Mesothelial cell of epicardium (in vitro differentiated cells): Measurements from ENCODE around the gene EXOG. TPM values are rescaled to one million over a fixed set of nuclear protein-coding genes. Genes with fewer than 3 reads are reported as not detected.

Experiments used
- DNase-seq, 2 experiments: peaks; one replicate each; pipeline ENCODE4 v3.0.0; 2021; ENCODE audit warnings: low spot score in 2 of 2; ENCODE audit not compliant: unreplicated experiment in 2 of 2
- H3K27ac Mint-ChIP-seq: 2 replicates; pipeline ENCODE4 v1.8.0; 2021; ENCODE audit warnings: mixed read lengths
- H3K27me3 Mint-ChIP-seq: 2 replicates; pipeline ENCODE4 v1.8.0; 2021; ENCODE audit warnings: low read depth, mixed read lengths
- H3K36me3 Mint-ChIP-seq: 2 replicates; pipeline ENCODE4 v1.8.0; 2021; ENCODE audit warnings: mixed read lengths
- H3K4me1 Mint-ChIP-seq: 2 replicates; pipeline ENCODE4 v1.8.0; 2021; ENCODE audit warnings: mixed read lengths
- H3K4me3 Mint-ChIP-seq: 2 replicates; pipeline ENCODE4 v1.8.0; 2021; ENCODE audit warnings: mild to moderate bottlenecking, moderate library complexity, mixed read lengths
- H3K9me3 Mint-ChIP-seq: 2 replicates; pipeline ENCODE4 v1.8.0; 2021; ENCODE audit warnings: mixed read lengths
- CTCF ChIP-seq: fragments of 200-600 bp; sonication (generic); IDR thresholded peaks from one replicate; pipeline ENCODE4 v1.5.0; 2021; ENCODE audit warnings: antibody characterized with exemption; ENCODE audit not compliant: unreplicated experiment
- total RNA-seq: library from RNA; stranded (reverse); gene quantifications from 3 replicates; pipeline ENCODE4 v1.2.1, GENCODE V29; 2021

The EXOG gene
- total RNA-seq, 1 donor from 2014 or later = 19.5 TPM

- H3K27ac Mint-ChIP-seq = no peak overlapping the region
- no peaks in the 10 kb centered on the region for H3K4me1 Mint-ChIP-seq
- no peak for TF ChIP-seq CTCF
- no peaks in the 10 kb centered on the region for H3K9me3 Mint-ChIP-seq
- no peak for DNase-seq
- no peaks in the 10 kb centered on the region for H3K36me3 Mint-ChIP-seq
- peaks cover 3% of the 10 kb centered on the region for H3K27me3 Mint-ChIP-seq
- H3K4me3 Mint-ChIP-seq = no peak overlapping the region
These were observed 46.5 kb downstream of the EXOG start for GRCh38 chr3:38542401-38543298.

- no peak overlapping the region for H3K4me3 Mint-ChIP-seq
- no peak for TF ChIP-seq CTCF
- H3K9me3 Mint-ChIP-seq = no peaks in the 10 kb centered on the region
- H3K27ac Mint-ChIP-seq = no peak overlapping the region
- H3K27me3 Mint-ChIP-seq = peaks cover 3% of the 10 kb centered on the region
- no peaks in the 10 kb centered on the region for H3K36me3 Mint-ChIP-seq
- peaks cover 4% of the 10 kb centered on the region for H3K4me1 Mint-ChIP-seq
- DNase-seq = no peak
These were observed 47.4 kb downstream of the EXOG start for GRCh38 chr3:38543586-38543985.

- H3K27ac Mint-ChIP-seq = no peak overlapping the region
- H3K27me3 Mint-ChIP-seq = peaks cover 3% of the 10 kb centered on the region
- TF ChIP-seq CTCF = no peak
- no peaks in the 10 kb centered on the region for H3K9me3 Mint-ChIP-seq
- H3K4me3 Mint-ChIP-seq = no peak overlapping the region
- DNase-seq = no peak
- H3K4me1 Mint-ChIP-seq = peaks cover 4% of the 10 kb centered on the region
- no peaks in the 10 kb centered on the region for H3K36me3 Mint-ChIP-seq
These were observed 48.8 kb downstream of the EXOG start for GRCh38 chr3:38544926-38545325.

- Mint-ChIP-seq H3K4me3 (no peak overlapping the region), H3K27me3 (peaks cover 3% of the 10 kb centered on the region), H3K4me1 (peaks cover 4% of the 10 kb centered on the region), H3K9me3 (no peaks in the 10 kb centered on the region), H3K36me3 (no peaks in the 10 kb centered on the region), H3K27ac (no peak overlapping the region)
- no peak for TF ChIP-seq CTCF
- DNase-seq = no peak
These were observed 49.4 kb downstream of the EXOG start for GRCh38 chr3:38545550-38545949.

DNA sequence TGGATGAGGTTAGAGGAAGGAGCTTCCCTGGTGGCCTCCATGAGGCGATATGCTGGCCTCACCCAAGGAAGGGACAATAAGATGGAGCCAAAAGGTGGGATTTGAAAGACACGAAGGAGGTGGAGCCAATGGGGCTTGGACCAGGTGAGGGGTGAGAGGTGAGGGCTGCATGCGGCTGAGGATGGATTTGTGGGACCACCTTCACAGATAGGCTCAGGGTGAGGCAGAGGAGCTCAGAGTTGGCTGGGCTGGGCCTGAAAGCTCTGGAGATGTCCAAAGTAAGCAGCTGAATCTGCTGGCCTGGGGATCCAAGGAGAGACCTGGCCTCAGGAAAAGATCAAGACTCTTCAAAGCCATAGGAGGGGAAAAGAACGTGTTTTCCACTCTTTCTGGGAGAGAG is 49.8 kb downstream of the EXOG start:
- TF ChIP-seq CTCF = no peak
- peaks cover 3% of the 10 kb centered on the region for H3K27me3 Mint-ChIP-seq
- DNase-seq = no peak
- no peak overlapping the region for H3K4me3 Mint-ChIP-seq
- peaks cover 4% of the 10 kb centered on the region for H3K4me1 Mint-ChIP-seq
- H3K27ac Mint-ChIP-seq = no peak overlapping the region
- H3K9me3 Mint-ChIP-seq = no peaks in the 10 kb centered on the region
- no peaks in the 10 kb centered on the region for H3K36me3 Mint-ChIP-seq
